ENCODE data around the gene OVCA2. TPM values are rescaled to one million over a fixed set of nuclear protein-coding genes. Genes with fewer than 3 reads are reported as not detected.

Gene OVCA2
- polyA plus RNA-seq, 1 of the 3 experiments (the other 2 are of a cell fraction), result 59.2 TPM

DNA sequence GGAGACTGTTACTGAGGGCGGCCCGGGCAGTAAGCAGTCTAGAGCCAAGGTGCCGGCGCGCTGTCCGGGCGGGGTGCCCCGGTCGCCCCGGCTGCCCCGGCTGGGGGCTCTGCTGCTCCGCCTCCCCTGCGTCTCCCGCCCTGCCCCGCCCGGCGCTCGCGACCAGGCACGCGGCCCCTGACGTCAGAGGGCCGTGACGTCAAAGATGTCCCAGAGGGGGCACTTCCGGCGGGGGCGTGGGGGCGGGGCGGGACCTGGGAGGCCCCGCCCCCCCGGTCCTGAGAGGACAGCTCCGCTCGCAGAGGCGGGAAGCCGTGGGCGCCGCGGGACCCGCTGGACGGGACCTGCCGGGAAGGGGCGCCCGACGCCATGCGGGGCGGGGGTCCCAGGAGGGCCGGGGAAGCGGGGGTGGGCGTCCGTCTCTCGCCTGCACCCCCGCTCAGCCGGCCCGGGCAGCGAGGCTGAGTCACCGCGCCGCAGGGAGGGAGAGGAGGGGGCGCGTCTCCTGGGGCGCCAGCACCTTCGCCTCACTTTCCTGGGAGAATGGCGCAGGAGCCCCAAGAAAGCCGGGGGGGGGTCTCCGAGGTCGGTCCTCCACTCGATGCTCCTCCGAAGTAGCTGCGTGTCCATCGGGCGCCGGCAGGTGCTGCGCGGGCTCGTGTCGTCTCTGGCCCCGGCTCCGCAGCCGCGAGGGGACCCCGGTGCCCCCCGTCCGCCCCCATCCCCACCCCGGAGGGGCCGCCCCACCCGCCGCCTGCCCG is 8.7 kb downstream of the OVCA2 start:
- TF ChIP-seq MAX (IDR thresholded peaks at IDR 0.05; ENCODE audit: low read depth) (peak; percentile 95), MEF2A (IDR thresholded peaks at IDR 0.05; ENCODE audit: borderline replicate concordance, low read depth) (no peak), SIN3A (IDR thresholded peaks at IDR 0.05; ENCODE audit: borderline replicate concordance, low read depth, low read length) (peak; percentile 50; the same call in 1 of the 2 replicates), FOXJ3 (CRISPR knock-in tag; IDR thresholded peaks at IDR 0.05) (no peak), GABPA (IDR thresholded peaks at IDR 0.05; ENCODE audit: low read depth) (peak; percentile 50), POLR2AphosphoS5 (IDR thresholded peaks at IDR 0.05; ENCODE audit: low read depth, low read length) (no peak), USF1 (IDR thresholded peaks at IDR 0.05; ENCODE audit: borderline replicate concordance, low read depth) (peak; percentile 27; the same call in 1 of the 2 replicates), YY1 (IDR thresholded peaks at IDR 0.05; ENCODE audit: low read depth) (no peak)
- TF ChIP-seq, protein P1, sequence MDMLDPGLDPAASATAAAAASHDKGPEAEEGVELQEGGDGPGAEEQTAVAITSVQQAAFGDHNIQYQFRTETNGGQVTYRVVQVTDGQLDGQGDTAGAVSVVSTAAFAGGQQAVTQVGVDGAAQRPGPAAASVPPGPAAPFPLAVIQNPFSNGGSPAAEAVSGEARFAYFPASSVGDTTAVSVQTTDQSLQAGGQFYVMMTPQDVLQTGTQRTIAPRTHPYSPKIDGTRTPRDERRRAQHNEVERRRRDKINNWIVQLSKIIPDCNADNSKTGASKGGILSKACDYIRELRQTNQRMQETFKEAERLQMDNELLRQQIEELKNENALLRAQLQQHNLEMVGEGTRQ (IDR thresholded peaks at IDR 0.05; ENCODE audit: borderline replicate concordance, low read depth, low read length), result no peak
- TF ChIP-seq, protein P2, sequence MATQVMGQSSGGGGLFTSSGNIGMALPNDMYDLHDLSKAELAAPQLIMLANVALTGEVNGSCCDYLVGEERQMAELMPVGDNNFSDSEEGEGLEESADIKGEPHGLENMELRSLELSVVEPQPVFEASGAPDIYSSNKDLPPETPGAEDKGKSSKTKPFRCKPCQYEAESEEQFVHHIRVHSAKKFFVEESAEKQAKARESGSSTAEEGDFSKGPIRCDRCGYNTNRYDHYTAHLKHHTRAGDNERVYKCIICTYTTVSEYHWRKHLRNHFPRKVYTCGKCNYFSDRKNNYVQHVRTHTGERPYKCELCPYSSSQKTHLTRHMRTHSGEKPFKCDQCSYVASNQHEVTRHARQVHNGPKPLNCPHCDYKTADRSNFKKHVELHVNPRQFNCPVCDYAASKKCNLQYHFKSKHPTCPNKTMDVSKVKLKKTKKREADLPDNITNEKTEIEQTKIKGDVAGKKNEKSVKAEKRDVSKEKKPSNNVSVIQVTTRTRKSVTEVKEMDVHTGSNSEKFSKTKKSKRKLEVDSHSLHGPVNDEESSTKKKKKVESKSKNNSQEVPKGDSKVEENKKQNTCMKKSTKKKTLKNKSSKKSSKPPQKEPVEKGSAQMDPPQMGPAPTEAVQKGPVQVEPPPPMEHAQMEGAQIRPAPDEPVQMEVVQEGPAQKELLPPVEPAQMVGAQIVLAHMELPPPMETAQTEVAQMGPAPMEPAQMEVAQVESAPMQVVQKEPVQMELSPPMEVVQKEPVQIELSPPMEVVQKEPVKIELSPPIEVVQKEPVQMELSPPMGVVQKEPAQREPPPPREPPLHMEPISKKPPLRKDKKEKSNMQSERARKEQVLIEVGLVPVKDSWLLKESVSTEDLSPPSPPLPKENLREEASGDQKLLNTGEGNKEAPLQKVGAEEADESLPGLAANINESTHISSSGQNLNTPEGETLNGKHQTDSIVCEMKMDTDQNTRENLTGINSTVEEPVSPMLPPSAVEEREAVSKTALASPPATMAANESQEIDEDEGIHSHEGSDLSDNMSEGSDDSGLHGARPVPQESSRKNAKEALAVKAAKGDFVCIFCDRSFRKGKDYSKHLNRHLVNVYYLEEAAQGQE (IDR thresholded peaks at IDR 0.05; ENCODE audit: low read depth, low read length), result peak; percentile 89
- TF ChIP-seq, protein P3, sequence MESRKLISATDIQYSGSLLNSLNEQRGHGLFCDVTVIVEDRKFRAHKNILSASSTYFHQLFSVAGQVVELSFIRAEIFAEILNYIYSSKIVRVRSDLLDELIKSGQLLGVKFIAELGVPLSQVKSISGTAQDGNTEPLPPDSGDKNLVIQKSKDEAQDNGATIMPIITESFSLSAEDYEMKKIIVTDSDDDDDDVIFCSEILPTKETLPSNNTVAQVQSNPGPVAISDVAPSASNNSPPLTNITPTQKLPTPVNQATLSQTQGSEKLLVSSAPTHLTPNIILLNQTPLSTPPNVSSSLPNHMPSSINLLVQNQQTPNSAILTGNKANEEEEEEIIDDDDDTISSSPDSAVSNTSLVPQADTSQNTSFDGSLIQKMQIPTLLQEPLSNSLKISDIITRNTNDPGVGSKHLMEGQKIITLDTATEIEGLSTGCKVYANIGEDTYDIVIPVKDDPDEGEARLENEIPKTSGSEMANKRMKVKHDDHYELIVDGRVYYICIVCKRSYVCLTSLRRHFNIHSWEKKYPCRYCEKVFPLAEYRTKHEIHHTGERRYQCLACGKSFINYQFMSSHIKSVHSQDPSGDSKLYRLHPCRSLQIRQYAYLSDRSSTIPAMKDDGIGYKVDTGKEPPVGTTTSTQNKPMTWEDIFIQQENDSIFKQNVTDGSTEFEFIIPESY (IDR thresholded peaks at IDR 0.05; ENCODE audit: borderline replicate concordance, low read depth), result no peak
- no peaks in the 10 kb centered on the region for H3K27me3 ChIP-seq (ENCODE audit: insufficient read depth)
- no peaks in the 10 kb centered on the region for H3K9me3 ChIP-seq
- ChIA-PET CTCF (interaction anchor here (0.9 to 3.6 kb wide), 6 partner anchors 12 to 232 kb away, joined by 3 to 50 read pairs (median 6); no protein-coding TSS in a partner anchor), POLR2A (interaction anchor here (0.9 kb wide), 1 partner anchor 9 kb away, joined by 3 read pairs; the partner anchor contains the start of gene OVCA2)
- no peaks in the 10 kb centered on the region for H3K9me2 ChIP-seq
- H3K9ac ChIP-seq, result no peak overlapping the region
- peaks cover 0 to 9% of the 10 kb centered on the region in 2 experiments for H3K36me3 ChIP-seq (replicated peaks in 1 of 2; ENCODE audit: control insufficient read depth in 1 of 2, insufficient read depth in 2 of 2, low read length in 1 of 2)
- DNase-seq, result peak; percentile 94
- 0% methylated on average over 4 of the region's 88 CpGs for WGBS (ENCODE audit: low lambda C conversion rate)
- no peak overlapping the region for H2AFZ ChIP-seq (ENCODE audit: low read depth)
- H3K4me2 ChIP-seq, result peak overlapping the region; percentile 79; the same call in 1 of the 2 replicates
- peaks cover 9% of the 10 kb centered on the region for H3K79me2 ChIP-seq (ENCODE audit: insufficient read depth)
- peak overlapping the region; percentile 56 to 75 for H3K4me3 ChIP-seq (ENCODE audit: low read depth in 2 of 2, low read length in 1 of 2)
- peaks cover 5% of the 10 kb centered on the region; the same call in 1 of the 2 replicates for H4K20me1 ChIP-seq (ENCODE audit: insufficient read depth)
- H3K27ac ChIP-seq (ENCODE audit: low read depth in 2 of 2, low read length in 1 of 2), result peak overlapping the region in 1 of 2 experiments; percentile 60; a peak in 2 of 4 replicates
- peaks cover 20% of the 10 kb centered on the region for H3F3A ChIP-seq (replicated peaks; ENCODE audit: insufficient read depth)
- H3K4me1 ChIP-seq (ENCODE audit: control insufficient read depth in 1 of 2, insufficient read depth in 2 of 2, low read depth in 1 of 2, low read length in 1 of 2), result peaks cover 4 to 16% of the 10 kb centered on the region in 2 experiments; a peak in 2 of 4 replicates

Measured in SK-N-SH (cell line).